Pulmonary artery endothelial cell (primary cell): ENCODE measurements around the gene PCDH17. TPM values are rescaled to one million over a fixed set of nuclear protein-coding genes. Genes with fewer than 3 reads are reported as not detected.

Experiments used
- DNase-seq: peaks from one replicate; pipeline ENCODE4 v3.0.0-alpha.2; 2011; ENCODE audit warnings: low read depth, low spot score
- total RNA-seq: library from RNA; depleted of rRNA; stranded (reverse); fragments of >200 nt; gene quantifications from 2 replicates; pipeline ENCODE4 v1.2.3, GENCODE V29; 2014

Gene PCDH17
- total RNA-seq, 1 donor from 2014 or later = 3.0 TPM

DNA sequence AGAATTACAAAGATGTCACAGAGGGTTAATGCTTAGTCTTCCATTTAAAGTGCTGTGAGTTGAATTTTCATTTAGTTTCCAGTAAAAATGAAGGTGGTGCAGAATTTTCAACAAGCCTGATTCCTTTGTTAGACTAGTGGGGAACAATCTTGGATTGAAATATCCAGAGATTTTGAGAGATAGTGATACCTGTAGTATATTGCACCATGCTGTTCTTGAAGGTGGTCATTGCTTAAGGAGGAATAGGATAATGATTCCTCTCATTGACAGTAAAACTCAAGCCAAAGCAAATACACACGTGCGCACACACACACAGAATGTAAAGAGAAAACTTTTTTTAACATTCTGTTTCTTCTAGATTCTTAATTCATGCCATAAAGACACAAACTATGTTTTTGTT is 5.3 kb downstream of the PCDH17 start:
- DNase-seq = no peak

DNA sequence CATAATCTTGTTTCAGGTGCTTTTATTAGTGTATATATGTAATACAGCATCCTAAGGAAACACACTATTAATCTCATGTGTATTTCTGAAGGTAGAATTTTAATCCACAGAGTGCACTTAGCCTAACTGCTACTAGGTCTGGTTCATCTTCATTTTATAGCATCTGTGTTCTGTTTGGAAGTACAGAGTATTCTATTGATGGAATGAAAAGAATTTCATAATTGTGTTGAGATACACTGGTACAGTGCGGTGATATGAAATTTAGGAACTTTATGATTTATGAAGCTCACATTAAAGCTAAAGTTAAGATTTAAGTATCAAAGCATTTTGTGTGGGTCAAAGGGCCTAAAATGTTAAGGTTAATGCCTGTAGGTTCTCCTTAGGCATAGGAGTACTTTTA is 6.0 kb downstream of the PCDH17 start:
- no peak for DNase-seq

DNA sequence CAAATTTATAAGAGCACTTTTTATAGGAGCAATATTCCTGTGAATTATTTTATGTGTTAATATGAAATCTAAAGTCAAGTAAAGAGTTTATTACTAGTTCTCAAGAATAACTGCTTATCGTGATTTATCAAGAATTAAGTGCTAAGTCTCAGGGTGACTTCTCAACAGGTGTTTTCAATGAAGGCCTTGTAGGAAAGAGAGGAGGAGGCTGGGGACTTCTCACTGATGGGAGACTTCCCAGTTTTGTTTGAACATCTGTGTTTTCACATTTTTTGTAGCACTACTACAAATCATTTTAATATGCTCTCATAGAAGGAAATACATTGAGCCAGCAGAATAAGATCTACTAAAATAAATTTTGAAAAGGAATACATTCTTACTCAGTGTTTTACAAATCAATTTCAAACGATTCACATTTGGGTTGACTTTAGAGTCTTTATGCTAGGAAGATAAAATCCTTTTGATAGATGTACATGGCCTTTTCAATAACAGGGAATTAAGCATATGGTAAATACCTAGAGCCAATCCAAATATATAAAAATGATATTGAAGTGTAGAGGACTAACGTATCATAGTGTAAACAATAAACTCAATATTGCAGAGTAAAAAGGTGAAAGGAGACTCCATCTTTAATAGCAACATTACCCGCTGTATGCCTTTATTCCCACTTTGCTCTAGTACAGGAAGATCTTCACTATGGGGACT is 6.8 kb downstream of the PCDH17 start:
- DNase-seq = no peak

DNA sequence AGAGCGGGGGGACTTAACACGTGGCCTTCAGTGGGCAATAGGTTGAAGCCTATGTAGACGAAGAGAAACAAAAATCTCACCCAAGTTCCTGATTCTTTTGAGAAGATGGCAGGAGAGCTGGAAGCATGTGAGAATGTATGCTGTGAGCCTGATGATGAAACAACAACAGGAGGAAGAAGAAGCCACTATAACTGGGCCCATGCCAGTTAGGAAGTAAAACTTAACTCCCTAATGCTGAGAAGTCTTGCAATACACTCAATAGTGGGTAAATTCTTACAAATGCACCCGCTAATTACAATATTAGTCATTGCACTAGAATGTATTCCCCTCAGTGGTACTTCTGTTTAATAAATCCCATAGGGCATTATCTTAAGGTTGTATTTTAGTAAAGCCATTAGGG is 9.1 kb downstream of the PCDH17 start:
- DNase-seq = no peak

DNA sequence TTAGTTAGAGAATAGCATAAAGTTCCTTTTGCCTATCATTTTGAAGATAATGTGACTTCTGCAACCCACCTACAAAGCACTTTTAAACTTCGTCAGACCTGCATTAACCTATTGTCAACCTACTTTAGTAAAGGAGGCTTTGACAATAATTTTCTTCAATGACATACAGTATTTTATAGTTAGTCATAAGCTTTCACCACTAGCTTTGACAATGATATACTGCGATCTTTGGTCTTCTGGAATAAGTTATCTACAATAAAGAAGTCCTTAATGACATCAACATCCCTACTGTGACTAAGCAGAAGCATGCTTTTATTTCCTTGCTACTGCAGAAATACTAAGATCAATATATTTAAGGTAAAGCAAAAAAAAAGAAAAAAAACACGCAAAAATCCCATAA is 9.5 kb downstream of the PCDH17 start:
- DNase-seq = no peak

DNA sequence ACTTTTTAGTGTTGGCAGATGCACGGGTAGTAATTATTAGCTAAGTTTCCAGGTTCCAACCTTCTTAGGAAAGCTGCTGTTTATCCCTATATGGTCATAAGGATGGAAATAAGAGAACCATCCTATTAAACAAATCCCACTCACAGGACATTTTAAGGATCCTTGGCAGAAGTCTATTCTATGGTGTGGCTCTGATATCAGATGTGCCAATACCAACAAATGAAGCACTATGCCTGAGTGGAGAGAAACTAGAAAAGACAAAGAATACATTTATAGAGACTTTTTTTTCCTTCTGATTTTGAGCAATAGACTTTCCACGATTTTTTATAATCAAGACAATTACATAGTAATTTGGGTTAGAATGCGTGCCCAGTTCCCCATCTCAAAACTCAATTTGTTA is 12.6 kb downstream of the PCDH17 start:
- no peak for DNase-seq

DNA sequence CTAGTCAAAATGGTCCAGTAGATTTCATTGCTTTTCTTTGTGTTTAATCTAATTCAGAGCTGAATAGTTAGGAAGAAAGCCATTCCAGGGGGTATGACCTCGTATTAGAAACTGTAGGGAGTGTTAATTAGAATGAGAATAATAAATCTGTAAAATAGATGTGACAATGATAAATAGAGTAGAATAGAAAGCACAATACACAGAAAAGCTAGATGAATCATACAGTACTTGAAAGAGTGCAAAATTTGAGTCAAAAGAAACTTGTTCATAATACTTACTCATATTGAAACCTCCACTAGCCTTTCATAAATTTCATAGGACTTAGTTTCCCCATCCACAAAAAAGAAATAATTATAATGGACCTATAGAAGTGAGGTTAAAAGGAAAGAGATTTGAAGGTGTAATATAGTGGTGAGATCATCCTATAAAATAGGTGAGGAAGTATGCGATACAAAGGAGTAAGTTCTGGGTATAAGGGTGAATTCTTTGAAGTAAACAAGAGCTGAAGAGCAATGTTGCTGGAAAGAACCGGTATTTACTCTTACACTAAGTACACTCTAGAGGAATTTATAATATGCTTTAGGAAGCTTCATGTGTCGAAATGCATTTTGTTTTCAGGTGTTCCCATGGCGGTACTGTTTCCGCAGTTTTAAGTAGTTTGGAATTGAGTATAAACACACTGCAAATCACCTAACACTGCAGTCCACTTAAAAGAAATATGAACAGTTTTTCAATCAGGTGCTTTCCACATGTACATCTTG is 21.9 kb downstream of the PCDH17 start:
- no peak for DNase-seq

DNA sequence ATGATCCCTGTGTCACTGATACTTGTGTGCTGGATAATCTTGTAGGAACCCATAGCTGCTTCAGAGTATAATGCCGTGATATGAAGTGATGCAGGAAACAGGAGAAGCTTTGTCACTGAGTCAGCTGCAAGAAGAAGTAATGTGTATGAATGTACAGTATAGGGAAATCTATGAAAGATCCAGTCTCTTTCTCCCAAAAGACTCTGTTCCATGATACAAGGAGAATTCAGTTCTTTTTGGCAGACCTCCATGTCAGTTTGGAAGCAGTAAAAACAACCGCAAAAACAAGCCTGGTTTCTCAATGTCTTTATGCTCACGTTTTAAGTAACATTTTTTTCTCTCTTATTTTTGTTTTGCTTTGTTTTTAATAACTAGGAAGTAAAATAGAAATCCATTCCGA is 33.9 kb downstream of the PCDH17 start:
- DNase-seq = no peak

DNA sequence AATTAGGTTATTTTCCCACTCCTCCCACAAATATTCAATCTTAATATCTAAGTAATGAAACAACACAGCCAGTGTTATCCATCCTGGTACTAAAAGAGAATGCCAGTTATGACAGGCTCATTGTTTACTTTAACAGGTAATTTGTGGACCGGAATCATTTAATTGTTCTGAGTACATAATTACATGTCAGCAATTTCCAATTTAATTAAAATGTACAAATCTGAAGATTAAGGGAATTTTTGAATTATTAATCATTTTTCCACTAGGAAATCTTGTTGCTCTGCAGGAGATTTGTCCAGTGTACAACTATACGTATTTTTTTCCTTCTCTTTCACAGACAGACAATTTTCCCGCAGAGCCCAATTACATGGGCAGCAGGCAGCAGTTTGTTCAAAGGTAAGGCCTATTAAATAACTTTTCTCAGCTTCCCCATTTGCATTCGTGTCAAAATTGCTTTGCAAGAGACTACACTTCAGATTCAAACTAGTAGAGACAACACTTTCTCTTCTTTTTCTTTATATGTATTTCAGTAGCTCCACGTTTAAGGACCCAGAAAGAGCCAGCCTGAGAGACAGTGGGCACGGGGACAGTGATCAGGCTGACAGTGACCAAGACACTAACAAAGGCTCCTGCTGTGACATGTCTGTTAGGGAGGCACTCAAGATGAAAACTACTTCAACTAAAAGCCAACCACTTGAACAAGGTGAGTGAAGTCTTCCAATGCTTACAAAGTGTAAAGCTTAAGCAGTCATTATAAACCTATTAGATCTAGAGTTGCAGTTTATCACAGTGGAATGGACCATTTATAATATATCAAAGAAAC is 34.8 kb downstream of the PCDH17 start:
- DNase-seq = no peak

DNA sequence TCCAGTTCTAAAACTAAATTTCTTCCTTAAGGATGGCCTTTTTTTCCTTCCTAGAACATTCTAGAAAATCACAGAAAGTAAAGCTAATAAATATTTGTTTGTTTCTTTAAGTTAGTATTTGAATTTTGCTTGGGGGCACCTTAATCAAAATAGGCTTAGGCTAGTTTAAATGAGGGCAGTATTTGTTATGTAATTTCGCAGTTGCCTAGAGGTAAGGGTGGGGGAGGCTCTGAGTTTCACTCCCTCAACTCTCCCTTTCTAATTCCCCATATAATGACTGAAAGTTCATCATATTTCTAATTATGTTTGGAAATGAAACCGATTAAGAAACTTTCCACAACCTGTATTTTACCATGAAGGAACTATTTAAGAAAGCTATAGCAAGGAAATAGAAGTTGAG is 40.6 kb downstream of the PCDH17 start:
- no peak for DNase-seq

DNA sequence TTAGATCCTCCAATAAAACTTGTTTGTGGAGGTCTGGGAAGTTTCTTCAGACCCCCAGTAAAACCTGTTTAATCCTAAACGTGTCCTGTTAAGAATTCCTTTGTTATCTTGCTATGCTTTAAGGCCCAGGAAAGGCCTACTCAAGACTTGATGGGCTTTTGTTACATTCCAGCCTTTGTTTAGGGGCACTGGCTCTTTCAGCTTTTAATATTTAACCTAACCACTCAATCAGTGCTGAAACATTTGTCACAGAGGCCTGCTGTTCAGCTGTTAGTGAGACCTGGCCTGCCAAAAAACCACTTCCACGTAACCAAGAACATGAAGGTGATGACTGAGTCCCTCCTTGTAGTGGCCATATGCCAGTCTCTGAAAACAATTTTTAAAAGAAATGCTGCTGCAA is 41.7 kb downstream of the PCDH17 start:
- DNase-seq = no peak

DNA sequence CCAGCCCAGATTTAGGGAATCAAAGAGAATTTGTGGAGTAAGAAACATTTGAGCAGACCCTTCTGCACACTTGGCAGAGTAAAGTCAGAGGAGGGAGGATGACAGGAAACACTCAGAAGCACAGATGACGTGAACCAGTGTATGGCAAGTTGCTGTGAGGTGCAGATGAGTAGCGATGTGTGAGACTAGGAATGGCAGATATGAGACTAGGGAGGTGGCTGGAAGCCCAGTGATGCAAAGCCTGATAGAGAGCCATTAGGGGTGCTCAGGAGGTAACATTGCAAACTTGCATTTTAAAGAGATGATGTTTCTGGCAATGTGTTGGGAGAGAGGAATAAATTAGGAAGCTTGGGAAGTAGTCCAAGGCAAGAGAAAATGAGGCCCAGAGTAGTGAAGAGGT is 44.0 kb downstream of the PCDH17 start:
- DNase-seq = no peak

DNA sequence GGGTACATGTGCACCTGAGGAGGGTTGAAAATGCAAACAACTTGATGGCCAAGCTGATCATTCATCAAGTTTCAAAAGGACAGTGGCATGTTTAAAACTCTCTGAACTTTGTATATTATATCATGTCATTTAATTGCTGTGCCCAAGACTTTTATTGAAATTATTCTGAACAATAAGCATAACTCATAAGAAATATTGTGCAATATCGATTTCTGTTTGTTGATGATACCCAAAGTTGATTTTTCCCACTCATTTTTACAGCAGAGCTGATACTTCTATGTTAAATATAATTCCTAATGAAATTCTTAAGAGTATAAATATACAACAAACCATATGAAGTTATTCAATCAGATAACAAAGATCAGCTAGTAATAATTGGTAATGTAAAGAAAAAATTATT is 49.1 kb downstream of the PCDH17 start:
- DNase-seq = no peak

DNA sequence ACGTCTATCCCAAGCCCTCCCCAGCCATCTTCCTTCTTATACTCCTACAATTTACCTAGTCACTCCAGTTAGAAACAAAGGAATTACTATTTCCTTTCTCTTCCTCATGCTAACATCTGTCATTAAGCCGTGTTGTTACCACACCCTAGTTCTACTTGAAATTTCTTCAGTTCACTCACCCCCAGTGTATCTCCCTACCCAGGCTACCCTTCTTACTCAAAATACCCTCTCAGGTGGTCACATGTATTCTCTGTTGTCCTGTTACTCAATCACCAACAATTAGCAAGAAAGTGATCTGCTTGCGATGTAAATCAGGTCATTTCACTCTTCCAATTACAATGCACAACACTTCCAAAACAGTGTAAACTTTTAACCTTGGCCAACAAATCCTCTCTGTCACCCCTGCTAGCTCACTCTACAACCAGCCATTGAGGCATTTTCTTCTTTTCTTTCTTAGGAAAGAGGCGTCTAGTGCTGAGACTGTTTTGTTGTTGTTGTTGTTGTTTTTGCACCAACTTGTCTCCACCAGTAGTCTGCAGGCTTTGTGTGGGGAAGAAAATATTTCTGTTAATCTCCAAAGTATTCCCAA is 50.7 kb downstream of the PCDH17 start:
- DNase-seq = no peak

DNA sequence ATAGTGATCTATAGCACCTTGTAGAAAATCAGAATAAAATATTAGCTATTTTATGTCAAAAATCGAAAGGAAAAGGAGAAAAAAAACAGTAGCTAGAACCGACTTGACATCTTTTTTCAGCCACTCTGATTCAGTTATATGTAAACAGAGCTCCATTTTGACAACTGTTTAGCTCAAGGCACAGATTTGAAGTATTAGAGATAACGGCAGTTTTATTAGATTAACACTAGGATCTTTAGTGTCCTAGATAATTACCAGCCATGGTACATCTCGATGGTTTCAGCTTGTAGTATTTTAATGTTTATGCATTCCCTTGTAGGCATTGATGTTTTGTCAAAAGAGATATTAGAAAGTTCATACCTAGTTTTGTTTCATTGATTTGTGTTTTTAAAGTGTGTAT is 67.3 kb downstream of the PCDH17 start:
- no peak for DNase-seq

DNA sequence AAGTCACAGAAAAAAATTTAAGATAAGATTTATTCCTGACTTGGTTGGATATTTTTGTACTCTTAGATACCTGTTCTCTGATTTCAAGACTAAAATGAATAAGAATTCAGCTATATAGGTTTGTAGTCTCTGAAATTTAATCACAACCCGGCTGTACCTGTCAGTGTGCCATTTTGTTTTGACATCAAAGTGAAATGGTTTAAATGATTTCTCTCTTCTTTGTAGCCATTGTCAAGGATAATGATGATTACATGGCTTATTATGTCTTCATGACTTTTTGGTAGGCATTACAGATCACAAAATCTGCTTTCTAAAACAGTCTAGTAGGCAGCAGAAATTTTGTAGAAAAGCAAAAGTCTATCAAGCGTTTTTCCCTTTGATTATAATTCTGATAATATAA is 72.5 kb downstream of the PCDH17 start:
- no peak for DNase-seq

DNA sequence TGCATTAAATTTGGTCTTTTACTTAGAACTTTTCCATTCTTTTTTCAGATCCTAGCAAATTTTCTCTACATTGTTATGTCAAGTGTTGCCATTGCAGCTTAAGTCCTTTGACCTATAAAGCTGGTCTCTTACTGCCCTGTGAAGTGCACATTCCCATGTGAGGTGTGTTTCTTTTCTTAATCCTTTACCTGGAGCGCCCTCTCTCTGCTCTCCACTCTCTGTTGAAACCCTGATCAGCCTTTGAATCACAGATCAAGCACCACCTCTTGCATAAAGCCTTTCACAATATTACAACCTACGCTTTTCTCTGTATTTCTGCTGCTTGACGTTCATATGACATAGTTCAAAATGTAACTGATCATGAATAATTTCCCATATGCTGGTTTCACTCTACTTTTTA is 84.8 kb downstream of the PCDH17 start:
- DNase-seq = no peak

DNA sequence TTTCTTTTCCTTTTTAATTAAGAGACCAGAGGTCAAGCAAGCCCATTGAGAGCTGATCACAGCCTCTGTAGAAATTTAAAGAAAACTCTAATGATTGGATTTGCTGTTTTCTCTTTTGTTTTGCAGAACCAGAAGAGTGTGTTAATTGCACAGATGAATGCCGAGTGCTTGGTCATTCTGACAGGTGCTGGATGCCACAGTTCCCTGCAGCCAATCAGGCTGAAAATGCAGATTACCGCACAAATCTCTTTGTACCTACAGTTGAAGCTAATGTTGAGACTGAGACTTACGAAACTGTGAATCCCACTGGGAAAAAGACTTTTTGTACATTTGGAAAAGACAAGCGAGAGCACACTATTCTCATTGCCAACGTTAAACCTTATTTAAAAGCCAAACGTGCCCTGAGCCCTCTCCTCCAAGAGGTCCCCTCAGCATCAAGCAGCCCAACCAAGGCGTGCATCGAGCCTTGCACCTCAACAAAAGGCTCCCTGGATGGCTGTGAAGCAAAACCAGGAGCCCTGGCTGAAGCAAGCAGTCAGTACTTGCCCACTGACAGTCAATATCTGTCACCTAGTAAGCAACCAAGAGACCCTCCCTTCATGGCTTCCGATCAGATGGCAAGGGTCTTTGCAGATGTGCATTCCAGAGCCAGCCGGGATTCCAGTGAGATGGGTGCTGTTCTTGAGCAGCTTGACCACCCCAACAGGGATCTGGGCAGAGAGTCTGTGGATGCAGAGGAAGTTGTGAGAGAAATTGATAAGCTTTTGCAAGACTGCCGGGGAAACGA is 93.1 kb downstream of the PCDH17 start:
- no peak for DNase-seq

DNA sequence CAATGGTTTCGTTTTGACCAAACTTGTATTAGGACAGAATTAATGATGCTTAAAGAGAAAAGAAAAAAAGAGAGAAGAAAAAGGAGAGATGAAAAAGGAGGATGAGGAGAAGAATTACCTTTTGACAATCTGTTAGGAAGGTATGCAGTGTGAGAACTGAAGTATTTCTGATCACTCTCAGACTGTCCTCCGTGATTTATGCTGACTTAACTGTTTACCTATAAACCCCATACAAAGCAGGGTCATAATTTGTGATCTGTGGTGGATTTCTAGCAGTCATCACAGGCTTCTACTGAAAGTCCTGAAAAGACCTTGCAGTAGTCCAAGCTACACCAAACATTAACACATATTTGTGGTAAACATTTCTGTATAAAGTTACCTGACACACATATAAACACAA is 93.9 kb downstream of the PCDH17 start:
- no peak for DNase-seq

DNA sequence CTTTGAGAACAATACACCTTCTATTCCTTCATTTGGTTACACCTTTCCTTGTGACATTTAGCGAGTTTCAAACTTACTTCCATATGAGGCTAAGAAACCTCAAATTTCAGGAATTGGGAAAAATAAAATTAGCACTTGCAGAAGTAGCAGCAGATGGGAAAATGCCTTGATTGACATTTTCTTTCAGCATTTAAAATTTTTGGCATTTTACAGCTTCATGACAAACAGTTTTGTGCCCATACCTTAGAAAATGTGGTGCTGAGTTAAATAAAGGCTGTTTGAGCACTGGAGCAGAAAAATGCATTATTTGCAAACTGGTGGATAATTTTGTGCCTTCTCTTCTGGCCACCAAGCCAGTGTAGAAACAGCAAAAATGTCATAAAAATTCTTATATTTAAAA is 95.4 kb downstream of the PCDH17 start:
- no peak for DNase-seq

DNA sequence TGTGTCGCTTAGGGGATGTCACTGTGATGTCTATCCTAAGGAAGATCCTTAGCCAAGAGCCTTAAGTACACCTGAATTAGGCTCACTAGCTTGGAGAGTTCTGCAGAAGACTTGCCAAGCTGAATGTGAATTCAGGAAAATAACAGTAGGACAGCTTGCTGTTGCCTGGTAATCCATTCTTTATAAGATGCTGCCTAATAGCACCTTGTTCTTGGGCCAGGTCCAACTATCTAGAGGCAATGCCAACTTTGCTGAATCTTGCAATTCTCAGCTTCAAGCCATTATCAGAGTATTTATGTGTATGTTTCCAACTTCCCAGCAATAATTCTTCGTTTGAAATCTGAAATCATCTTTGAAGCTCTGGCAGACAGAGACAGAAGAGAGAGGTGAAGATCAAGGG is 102.8 kb downstream of the PCDH17 start:
- no peak for DNase-seq
